ENCODE measurements around the gene CNOT6.

- TF ChIP-seq POLR2A (IDR thresholded peaks at IDR 0.05) (no peak), CTCF (IDR thresholded peaks at IDR 0.05 in 4 of 5, conservative IDR thresholded peaks at IDR 0.05 in 1 of 5) (no peak)
These were observed 63.1 kb downstream of the CNOT6 start for GRCh38 chr5:180557217-180557809.
